ENCODE measurements around the gene CRACR2B.

GRCh38 chr11:819129-819931, 8.4 kb upstream of the CRACR2B start:
- TF ChIP-seq, protein P1, sequence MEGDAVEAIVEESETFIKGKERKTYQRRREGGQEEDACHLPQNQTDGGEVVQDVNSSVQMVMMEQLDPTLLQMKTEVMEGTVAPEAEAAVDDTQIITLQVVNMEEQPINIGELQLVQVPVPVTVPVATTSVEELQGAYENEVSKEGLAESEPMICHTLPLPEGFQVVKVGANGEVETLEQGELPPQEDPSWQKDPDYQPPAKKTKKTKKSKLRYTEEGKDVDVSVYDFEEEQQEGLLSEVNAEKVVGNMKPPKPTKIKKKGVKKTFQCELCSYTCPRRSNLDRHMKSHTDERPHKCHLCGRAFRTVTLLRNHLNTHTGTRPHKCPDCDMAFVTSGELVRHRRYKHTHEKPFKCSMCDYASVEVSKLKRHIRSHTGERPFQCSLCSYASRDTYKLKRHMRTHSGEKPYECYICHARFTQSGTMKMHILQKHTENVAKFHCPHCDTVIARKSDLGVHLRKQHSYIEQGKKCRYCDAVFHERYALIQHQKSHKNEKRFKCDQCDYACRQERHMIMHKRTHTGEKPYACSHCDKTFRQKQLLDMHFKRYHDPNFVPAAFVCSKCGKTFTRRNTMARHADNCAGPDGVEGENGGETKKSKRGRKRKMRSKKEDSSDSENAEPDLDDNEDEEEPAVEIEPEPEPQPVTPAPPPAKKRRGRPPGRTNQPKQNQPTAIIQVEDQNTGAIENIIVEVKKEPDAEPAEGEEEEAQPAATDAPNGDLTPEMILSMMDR (IDR thresholded peaks at IDR 0.05) = peak; percentile 23 to 78 (median 31)
- TF ChIP-seq POLR2A (IDR thresholded peaks at IDR 0.05) (peak; percentile 47), EP300 (IDR thresholded peaks at IDR 0.05; ENCODE audit: low read depth) (peak; percentile 48)

Data from transverse colon (tissue), 3 donors.